NCI-H748 treated with DMSO at 0.1 percent for 48 hours (cell line): ENCODE measurements around the gene CCDC83.
A peak's percentile ranks its signal among the peaks of the same experiment; 100 is the strongest.
"Not testable (repeated sequence)": the region's sequence is repeated elsewhere in the genome, so short reads cannot be mapped to it uniquely, and the experiment has no call there.

Source experiments
- DNase-seq: peaks from one replicate; lab custom pipeline; 2025; lab: John Stamatoyannopoulos, UW

CCDC83 gene

DNA sequence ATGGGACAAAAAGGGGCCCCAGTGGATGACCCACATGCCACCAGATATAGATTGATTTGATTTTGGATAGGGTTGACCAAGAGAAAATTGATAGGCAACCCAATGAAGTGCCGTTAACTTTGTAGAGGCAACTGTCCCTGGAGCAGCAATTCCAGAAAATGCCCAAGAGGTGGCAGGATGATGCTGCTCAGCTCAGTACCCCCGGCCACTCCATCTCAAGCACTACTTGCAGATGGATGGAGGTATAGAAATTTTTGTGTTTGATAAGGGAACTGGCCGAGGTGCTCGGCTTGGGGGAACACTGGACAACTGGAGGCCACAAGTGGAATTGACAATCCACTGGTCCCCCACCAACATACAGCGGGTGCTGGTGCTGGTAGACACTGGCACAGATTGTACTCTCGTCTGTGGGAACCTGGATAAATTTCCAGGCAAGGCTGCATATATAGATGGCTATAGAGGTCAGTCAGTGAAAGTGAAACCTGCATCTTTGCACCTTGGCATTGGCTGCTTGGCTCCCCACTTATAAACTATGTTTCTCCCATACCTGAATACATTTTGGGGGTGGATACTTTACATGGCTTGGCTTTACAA, 86.3 kb downstream of the CCDC83 start:
- peak; percentile 26 for DNase-seq

DNA sequence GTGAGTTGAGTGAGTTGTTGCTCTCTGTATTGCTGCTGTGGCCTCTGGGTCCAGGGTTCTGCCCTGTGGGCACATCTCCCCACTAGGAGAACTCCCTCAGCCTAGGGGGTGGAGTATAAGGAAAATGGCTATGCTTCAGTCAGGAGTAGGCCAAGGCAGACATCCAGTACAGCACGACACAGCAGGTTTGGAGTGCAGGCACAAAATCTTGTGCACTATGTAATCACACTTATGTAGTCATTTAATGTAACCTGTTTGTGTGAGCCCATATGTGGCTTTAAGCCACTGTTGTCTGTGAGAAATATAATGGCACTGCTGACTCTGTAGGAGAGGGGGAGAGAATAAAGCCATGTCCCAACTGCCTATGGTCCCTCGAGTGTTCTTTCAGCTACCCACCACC, 90.1 kb downstream of the CCDC83 start:
- DNase-seq: no peak

DNA sequence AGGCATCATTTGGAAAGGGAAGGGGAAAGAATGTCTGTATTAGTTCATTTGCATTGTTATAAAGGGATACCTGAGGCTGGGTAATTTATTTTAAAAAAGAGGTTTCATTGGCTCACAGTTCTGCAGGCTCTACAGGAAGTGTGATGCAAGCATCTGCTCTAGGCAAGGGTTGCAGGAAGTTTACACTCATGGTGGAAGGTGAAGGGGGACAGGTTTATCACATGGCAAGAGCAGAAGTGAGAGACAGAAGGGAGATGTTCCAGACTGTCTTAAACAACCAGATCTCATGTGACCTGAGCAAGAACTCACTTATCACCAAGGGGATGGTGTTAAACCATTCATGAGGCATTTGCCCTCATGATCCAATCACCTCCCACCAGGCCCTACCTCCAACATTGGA, 90.6 kb downstream of the CCDC83 start:
- DNase-seq: no peak

DNA sequence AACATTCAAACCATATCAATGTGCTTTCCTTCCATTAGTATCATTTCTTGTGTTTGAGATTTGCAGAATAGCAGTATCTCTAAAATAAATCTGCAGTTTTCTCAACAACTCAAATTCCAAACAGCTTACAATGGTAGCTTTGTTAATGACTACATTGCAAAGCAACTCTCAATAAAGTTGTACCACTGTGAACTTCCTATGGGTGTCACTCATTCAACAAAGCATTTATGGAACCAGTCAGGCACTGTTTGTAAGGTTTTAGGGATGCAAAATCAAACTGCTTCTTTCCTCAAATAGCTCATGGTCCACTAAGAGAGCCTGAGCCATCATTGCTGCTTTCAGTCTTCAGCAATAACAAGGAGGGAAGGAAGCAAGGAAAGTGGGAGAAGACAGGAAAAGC, 91.0 kb downstream of the CCDC83 start:
- no peak for DNase-seq

DNA sequence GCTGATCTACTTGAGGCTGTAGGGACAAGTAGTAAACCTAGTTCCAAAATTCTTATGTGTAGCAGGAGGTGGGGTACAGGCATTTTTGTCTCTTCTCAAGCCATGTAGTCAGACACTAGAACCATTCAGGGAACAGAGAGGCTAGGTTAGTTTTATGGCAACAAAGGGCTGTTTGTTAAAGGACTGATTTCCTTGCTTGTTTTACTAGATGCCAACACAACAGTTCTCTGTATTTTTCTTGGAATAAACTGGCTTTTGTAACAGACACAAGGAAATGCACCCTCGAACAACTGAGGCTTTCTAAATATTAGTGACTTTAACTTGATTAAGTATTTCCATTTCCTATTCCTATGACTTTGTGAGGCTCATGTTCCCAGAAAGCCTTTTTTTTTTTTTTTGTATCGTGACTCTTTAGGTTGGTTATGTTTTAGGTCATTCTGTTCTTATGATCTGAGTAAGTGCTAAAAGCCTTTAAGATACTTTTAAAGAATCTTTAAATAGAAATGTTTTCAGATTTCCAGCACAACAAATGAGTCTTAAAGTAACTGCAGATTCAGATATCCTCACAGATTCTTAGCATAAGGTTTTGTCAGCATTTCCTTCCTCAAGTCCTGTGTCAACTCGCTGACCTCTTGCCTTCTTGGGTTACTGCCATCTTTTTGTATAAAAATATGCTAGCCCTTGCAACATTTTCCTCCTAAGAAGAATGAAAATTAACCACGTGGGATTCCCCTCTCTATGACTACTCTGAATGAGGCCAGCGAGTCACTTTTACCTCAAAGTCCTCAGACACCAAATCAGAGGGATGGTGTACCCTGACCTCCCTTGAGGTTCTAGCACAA, 92.5 kb downstream of the CCDC83 start:
- DNase-seq: no peak

DNA sequence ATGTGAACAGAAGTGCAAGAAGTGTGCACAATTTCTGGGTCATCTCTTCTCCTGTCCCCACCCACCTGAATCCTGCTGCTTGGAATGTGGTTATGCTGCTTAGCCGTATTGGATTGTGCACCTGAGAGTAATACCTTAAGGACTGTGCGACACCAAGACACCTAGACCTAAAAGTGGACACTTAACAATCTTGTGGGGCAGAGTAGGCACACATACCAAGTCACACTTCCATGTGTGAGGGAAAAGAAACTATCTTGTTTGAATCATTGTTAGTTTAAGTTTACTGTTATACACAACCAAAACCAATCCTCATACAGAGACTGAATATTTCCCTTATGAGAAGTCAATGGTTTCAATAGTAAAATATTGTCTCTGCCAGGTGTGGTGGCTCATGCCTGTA, 93.7 kb downstream of the CCDC83 start:
- DNase-seq: no peak

DNA sequence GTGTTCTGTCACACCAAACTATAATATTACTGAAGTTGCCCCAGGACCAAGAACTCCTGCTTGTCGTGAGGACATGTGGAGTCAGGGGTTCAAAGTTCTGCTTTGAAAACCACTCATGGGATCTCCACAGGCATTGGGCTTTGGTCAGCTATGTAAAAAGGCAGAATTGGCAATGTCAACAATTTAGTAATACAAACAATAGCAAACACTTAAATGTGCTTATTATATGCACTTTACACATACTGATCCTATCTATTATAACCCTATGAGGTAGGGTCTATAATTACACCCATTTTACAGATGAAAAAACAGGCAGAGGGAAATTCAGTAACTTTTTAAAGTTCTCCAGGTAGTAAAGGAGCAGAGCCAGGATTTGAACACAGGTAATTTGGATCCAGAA, 94.6 kb downstream of the CCDC83 start:
- no peak for DNase-seq

DNA sequence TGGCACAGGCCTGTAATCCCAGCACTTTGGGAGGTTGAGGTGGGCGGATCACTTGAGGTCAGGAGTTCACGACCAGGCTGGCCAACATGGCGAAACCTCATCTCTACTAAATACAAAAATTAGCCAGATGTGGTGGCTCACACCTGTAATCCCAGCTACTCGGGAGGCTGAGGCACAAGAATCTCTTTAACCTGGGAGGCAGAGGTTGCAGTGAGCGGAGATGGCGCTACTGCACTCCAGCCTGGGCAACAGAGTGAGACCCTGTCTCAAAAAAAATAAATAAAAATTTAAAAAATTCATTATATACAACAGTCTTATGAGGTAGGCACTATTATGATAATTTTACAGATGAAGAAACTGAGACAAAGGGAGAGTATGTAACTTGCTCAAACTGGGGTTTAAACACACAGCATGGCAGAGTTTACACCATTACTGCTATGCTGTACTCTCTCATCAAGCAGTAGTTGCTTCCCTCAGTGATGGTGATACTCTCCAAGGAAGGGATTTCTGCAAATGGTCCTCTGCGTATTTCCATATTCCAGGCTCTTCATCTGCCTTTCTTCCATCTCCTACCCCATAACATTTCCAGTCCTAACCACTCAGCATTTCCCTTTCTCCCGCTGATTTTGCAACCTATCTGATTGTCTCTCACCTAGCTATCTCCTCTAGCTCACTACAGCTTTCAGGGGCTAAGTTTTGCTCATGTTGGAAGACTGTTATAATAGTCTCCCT, 95.3 kb downstream of the CCDC83 start:
- no peak for DNase-seq

DNA sequence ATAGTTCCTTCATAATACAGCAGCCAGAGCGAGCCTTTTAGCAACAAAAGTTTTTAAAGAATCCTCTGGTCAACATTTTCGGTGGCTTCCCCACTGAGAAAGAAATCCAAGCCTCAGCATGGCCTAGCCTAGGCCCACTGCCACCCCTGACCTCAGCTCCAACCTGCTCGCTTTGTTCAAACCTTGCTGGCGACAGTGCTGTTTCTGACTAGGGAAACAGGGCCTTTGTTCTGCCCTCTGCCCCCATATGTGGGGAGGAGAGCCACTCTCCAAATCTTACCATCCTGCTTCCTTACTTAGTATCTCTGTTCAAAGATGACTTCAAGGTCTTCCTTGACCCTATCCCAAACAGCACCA, 95.8 kb downstream of the CCDC83 start:
- no peak for DNase-seq

DNA sequence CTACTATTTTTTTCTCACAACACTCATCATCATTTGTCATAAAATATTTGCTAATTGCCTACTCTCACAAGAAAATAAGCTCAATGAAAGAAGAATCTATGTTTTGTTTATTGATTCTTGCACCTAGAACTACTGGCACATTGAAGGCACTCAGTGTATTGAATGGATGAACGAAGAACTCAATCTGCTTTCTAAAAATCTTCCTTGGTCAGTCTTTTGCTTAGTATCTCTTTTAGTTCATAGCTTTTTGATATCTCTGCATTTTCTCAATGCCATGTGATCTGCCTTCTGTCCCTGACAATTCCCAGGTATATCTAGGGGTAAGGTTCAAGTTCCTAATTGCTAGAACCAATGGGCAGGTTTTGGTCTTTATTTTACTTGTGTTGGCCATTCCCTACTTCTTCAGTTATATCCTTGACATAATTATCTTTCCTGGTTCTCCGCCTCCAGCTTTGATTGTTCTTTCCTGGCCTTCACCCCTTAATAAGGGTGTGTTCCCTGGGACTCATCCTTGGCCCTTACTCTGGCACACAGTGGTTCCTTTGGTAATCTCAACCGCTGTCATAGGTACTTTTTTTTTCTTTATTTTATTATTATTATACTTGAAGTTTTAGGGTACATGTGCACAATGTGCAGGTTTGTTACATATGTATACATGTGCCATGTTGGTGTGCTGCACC, 96.4 kb downstream of the CCDC83 start:
- no peak for DNase-seq

DNA sequence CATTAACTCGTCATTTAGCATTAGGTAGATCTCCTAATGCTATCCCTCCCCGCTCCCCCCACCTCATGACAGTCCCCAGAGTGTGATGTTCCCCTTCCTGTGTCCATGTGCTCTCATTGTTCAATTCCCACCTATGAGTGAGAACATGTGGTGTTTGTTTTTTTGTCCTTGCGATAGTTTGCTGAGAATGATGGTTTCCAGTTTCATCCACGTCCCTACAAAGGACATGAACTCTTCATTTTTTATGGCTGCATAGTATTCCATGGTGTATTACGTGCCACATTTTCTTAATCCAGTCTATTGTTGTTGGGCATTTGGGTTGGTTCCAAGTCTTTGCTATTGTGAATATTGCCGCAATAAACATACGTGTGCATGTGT, 96.9 kb downstream of the CCDC83 start:
- not testable (repeated sequence) for DNase-seq

DNA sequence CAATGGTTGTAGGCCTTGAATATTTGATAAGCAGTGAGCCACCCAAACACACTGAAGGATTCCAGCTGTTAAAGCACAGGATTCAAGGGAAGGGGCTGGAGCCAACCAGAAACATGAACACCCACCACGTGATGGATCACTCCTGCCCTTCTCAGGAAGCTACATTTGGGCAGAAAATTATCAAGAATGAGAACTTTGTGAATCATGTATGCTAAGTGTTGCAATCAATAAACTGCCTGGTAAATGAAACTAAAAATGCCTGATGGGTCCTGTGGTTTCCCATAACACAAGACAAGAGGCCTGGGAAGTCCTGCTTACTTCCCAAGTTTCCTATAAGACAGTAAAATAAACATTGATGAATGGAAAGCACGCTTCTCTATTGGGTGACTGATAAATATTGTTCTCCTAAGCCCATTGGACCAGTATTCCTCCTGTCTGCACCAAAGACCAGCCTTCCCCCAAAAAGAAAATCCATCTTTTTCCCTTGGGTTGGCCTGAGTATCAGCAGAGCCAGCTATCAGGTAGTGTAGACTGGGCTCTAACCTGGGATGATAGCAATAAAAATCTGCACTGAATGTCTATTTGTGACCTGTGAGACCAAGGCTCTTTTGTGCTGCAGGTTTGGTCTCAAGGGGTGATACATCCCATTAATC, 98.4 kb downstream of the CCDC83 start:
- no peak for DNase-seq

DNA sequence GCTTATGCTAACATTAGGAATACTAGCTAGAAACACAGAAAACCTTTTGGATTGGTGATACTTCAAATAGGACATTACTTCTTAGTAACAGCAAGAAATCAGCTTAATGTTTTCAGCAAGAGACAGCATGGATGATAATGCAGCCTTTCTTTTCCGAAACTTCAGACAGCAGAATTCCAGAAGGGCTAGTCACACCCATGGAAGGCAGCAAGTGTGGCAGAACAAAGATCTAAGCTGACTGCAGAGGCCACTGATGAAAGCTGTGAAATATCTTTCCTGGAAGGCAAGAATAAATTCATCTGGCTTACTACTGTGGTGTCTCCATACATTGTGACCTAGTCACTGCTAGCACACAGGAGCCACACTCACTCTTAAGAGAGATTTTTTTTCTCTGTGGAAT, 100.3 kb downstream of the CCDC83 start:
- DNase-seq: no peak

DNA sequence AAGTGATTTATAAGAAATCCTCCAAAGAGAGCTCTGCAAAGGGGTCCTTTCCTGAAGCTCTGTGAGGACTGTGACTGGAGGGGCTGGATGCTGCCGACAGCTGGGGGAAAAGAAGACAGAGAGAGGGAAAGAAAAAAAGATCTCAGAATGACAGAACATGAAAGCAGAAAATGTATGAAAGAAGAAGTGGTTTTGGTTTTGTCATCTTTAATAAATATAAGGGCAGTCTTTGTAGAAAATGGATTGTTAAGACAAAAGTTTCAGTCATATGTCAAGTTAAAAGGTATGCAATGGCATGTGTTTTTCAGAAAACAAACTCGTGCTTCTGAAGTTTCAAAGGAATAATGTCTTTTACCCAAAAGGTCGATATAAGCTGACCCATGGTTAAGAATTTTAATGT, 105.5 kb downstream of the CCDC83 start:
- no peak for DNase-seq

DNA sequence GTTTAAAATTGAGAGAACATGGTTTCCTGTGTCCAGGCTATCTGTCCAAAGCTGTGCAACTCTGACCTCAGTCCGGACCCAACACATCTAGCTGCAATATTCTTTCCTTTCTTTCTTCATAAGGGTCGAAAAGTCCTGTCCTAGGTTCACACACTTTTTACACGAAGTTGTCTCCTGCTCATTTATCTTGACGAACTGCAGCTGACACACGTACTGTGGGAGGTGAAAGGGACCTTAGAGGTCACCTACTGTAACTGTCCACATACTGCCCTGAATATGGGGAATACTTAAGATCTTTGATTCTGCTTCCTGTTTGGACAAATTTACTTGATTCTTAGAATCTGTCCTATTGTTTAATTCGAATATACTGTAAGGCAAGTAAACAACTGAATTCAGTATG, 105.9 kb downstream of the CCDC83 start:
- no peak for DNase-seq

DNA sequence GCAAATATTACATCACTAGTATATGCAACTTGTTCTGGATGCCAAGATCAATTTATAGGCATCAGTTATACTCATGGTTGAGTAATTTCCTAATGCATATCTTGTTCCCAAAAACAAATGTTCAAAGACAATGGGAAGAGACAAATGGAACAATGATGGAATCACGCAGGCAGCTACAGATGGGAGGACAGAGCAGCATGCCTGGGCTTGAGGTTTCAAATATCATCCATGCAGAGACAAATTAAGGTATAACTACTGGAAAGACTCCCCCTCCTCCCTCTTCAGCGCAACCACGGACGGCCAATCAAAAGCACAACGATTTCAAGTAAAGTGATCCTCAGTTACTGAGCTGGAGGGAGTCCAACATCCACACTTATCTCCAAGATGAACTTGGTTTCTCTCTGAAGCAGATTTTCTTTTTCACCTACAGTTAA, 106.8 kb downstream of the CCDC83 start:
- DNase-seq: no peak

DNA sequence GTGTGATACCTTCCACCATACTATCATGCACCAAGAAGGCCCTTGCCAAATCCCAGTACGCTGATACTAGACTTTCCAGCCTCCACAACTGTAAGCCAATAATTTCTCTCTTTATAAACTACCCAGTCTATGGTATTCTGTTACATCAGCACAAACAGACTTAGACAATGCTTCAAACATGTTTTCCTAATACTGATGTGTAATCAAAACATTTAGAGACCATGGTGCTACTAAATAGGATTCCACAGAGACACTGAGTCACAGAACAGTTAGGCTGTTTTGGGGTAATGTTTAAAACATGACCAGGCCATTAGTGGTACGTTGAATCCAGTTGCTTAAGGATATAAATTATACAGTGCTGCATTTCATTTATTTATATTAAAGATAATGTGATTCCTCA, 110.0 kb downstream of the CCDC83 start:
- no peak for DNase-seq

DNA sequence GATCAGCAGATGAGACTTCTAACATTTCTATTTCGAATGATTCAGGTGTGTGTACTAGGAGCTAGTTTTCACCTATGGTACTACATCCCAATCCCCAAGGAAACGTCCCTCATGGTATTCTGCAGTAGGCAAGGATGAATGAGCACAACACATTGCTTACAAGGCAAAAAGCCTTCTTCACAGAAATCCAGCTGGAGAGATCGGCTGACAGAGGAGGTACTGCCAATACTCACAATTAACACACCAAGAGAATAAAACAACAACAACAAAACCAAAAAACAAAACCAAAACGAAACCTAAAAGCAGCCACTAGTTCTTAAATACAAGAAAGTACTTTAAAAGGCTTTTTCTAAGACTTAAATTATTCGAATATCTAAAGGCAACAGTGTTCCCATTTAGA, 112.3 kb downstream of the CCDC83 start:
- no peak for DNase-seq
